ENCODE data around the gene GFY.
"Not testable (repeated sequence)": the region's sequence is repeated elsewhere in the genome, so short reads cannot be mapped to it uniquely, and the experiment has no call there.

Gene GFY

DNA sequence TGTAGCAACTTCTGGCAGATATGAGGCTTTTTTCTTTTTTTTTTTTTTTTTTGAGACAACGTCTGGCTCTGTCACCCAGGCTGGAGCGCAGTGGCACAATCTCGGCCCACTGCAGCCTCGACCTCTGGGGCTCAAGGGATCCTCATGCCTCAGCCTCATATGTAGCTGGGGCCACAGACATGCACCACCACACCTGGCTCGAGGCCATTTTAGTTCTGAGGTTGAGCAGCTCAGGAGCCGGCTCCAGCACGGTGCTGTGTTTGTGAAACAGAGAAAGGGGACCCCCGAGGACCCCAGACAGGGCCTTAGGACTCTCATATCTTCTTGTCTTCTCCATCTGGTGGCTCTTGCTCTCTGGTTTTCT, 45.4 kb downstream of the GFY start:
- DNase-seq: no peak

DNA sequence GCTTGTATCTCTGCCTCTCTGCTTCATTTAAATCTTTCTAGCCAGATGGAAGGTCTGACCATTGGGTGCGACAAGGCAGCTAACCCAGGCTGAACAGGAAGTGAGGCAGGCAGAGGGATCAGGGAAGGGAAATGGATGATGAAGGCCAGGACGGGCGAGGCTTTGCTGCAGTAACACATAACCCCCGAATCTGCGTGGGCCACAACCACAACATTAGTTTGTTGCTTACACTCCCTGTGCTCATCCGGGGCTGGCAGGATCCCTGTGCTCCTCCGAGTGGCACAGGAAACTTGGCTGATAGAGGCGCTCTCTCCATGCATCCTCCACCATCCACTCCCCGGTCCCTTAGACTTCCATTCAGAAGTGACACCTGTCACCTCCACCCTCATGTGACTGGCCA, 47.7 kb downstream of the GFY start:
- no peak for DNase-seq

DNA sequence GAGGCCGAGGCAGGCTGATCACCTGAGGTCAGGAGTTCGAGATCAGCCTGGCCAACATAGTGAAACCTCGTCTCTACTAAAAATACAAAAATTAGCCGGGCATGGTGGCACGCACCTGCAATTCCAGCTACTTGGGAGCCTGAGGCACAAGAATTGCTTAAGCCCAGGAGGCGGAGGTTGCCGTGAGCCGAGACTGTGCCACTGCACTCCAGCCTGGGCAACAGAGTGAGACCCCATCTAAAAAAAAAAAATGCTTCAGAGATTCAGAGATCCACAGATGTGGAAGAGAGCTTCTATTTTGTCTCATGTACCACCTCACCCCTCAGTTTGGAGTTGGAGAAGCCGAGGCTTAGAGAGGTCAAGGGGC, 48.3 kb downstream of the GFY start:
- DNase-seq: not testable (repeated sequence)

GRCh38 chr19:49473868-49474541, 48.8 kb downstream of the GFY start, which contains the start of gene FLT3LG:
Gene FLT3LG, plus strand, starts transcription at chr19:49474215. Its CDS starts 425 bp downstream, at chr19:49474640.
- DNase-seq: peak; percentile 96

- DNase-seq: no peak
Measured at GRCh38 chr19:49474542-49474924, 49.3 kb downstream of the GFY start.

DNA sequence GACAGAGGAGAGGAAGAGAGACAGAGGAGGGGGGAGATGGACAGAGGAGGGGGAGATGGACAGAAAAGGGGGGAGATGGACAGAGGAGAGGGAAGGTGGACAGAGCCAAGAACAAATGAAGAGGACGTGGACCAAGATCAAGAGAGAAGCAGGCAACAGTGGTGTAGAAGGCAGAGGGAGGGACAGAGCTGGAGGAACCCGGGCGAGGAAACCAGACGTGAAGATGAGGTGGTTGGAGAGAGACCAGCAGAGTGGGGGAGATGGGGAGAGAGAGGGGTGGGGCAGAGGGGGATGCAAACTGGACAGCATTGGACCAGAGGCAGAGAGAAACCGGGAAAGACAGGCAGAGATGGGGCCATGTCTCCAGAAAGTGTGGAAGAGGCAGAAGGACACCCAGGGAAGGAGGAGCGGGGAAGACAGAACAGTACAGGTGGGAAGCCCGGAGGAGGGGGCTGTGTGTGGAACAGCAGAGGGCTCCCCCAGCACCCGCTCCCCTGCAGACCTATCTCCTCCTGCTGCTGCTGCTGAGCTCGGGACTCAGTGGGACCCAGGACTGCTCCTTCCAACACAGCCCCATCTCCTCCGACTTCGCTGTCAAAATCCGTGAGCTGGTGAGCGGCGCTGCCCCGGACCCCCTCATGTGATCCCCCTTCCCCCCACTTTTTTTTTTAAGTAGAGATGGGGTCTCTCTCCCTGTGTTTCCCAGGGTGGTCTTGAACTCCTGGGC, 50.2 kb downstream of the GFY start:
- peak; percentile 36 for DNase-seq

DNA sequence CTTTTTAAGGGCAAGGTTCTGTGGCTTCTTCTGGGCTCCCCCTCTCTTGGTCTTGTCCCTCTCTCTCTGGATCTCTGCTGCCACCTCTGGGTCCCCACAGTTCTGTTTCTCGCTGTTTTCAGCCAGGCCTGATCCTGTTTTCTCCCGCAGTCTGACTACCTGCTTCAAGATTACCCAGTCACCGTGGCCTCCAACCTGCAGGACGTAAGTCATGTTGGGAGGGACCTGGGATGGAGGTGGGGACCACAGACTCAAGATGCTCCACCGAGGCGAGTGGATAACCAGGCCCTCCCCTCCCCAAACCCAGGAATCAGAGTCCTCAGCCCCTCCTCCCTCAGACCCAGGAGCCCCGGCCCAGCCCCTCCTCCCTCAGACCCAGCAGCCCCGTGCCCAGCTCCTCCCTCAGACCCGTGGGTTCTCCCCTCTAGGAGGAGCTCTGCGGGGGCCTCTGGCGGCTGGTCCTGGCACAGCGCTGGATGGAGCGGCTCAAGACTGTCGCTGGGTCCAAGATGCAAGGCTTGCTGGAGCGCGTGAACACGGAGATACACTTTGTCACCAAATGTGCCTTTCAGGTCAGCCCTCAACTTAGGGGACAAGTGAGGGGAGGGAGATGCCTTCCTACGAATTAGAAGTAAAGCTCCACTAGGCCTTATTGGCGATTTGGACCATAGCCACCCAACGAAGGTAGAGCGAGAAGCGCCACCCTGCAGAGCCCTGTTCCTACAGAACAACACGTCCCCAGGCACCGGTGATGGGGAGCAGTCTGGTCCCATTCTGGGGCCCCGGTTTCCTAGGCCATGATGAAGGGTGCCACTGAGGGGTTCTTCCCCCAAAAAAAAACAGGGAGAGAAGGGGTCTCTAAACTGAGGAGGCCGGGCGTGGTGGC, 51.0 kb downstream of the GFY start:
- DNase-seq: peak; percentile 76

All from CD4-positive, alpha-beta T cell treated with Interleukin-12 subunit alpha and Interleukin-12 subunit beta, for 1 hour (primary cell).